Nephron (organoid): ENCODE results near the gene RASA3.
"Not testable (repeated sequence)": the region's sequence is repeated elsewhere in the genome, so short reads cannot be mapped to it uniquely, and the experiment has no call there.

ENCODE experiments used
- H3K27ac Mint-ChIP-seq, 3 experiments: 2 replicates each; pipeline ENCODE4 v1.8.0; 2020; ENCODE audit warnings: mixed read lengths in 3 of 3, mild to moderate bottlenecking in 2 of 3, moderate library complexity in 1 of 3
- H3K27me3 Mint-ChIP-seq: 2 replicates; pipeline ENCODE4 v1.8.0; 2021; ENCODE audit warnings: low read depth, mild to moderate bottlenecking, moderate library complexity, mixed read lengths
- H3K36me3 Mint-ChIP-seq: 2 replicates; pipeline ENCODE4 v1.8.0; 2020; ENCODE audit warnings: low read depth, mixed read lengths
- H3K4me1 Mint-ChIP-seq: 2 replicates; pipeline ENCODE4 v1.8.0; 2020; ENCODE audit warnings: mixed read lengths
- H3K4me3 Mint-ChIP-seq, 3 experiments: 2 replicates each; pipeline ENCODE4 v1.8.0; 2020; ENCODE audit warnings: mild to moderate bottlenecking in 3 of 3, mixed read lengths in 3 of 3, moderate library complexity in 2 of 3
- H3K9me3 Mint-ChIP-seq: 2 replicates; pipeline ENCODE4 v1.8.0; 2020; ENCODE audit warnings: mixed read lengths
- CTCF ChIP-seq, 3 experiments: fragments of 200-600 bp; sonication (generic); IDR thresholded peaks; one replicate each; pipeline ENCODE4 v1.5.0; 2021; ENCODE audit warnings: antibody characterized with exemption in 3 of 3; ENCODE audit not compliant: unreplicated experiment in 3 of 3

The RASA3 gene

GRCh38 chr13:114077099-114077932, 55.1 kb downstream of the RASA3 start:
- H3K27me3 Mint-ChIP-seq: peaks cover 12% of the 10 kb centered on the region
- peak overlapping the region in 1 of 3 experiments; percentile 43 for H3K4me3 Mint-ChIP-seq
- no peak for TF ChIP-seq CTCF (IDR thresholded peaks at IDR 0.05; ENCODE audit: unreplicated experiment in 3 of 3)
- H3K27ac Mint-ChIP-seq: peak overlapping the region in 2 of 3 experiments; percentile 33 to 38
- H3K4me1 Mint-ChIP-seq: peaks cover 24% of the 10 kb centered on the region
- H3K36me3 Mint-ChIP-seq: peaks cover 17% of the 10 kb centered on the region
- H3K9me3 Mint-ChIP-seq: no peaks in the 10 kb centered on the region

- peaks cover 31% of the 10 kb centered on the region for H3K4me1 Mint-ChIP-seq
- peaks cover 4% of the 10 kb centered on the region for H3K27me3 Mint-ChIP-seq
- TF ChIP-seq CTCF (IDR thresholded peaks at IDR 0.05; ENCODE audit: unreplicated experiment in 3 of 3): no peak
- peak overlapping the region in 2 of 3 experiments; percentile 33 to 57 for H3K27ac Mint-ChIP-seq
- no peak overlapping the region for H3K4me3 Mint-ChIP-seq
- H3K9me3 Mint-ChIP-seq: no peaks in the 10 kb centered on the region
- peaks cover 17% of the 10 kb centered on the region for H3K36me3 Mint-ChIP-seq
Measured at GRCh38 chr13:114076329-114077090, 55.9 kb downstream of the RASA3 start.

- H3K4me3 Mint-ChIP-seq: not testable (repeated sequence)
- H3K27ac Mint-ChIP-seq: peak overlapping the region in 1 of 3 experiments; percentile 57
Measured at GRCh38 chr13:114075811-114076210, 56.6 kb downstream of the RASA3 start.

GRCh38 chr13:114074671-114075315, 57.6 kb downstream of the RASA3 start:
- peaks cover 35% of the 10 kb centered on the region for H3K4me1 Mint-ChIP-seq
- no peak for TF ChIP-seq CTCF (IDR thresholded peaks at IDR 0.05; ENCODE audit: unreplicated experiment in 3 of 3)
- H3K27ac Mint-ChIP-seq: no peak overlapping the region
- H3K4me3 Mint-ChIP-seq: no peak overlapping the region
- peaks cover 21% of the 10 kb centered on the region for H3K36me3 Mint-ChIP-seq
- no peaks in the 10 kb centered on the region for H3K9me3 Mint-ChIP-seq
- no peaks in the 10 kb centered on the region for H3K27me3 Mint-ChIP-seq

More at GRCh38 chr13:114075811-114076210, 56.6 kb downstream of the RASA3 start:
- Mint-ChIP-seq H3K36me3 (peaks cover 21% of the 10 kb centered on the region), H3K4me1 (peaks cover 35% of the 10 kb centered on the region)
- H3K27me3 Mint-ChIP-seq, H3K9me3 Mint-ChIP-seq: not testable (repeated sequence)

- Mint-ChIP-seq H3K27me3 (no peaks in the 10 kb centered on the region), H3K4me1 (peaks cover 35% of the 10 kb centered on the region)
- TF ChIP-seq CTCF (IDR thresholded peaks at IDR 0.05; ENCODE audit: unreplicated experiment in 3 of 3): no peak
Measured at GRCh38 chr13:114073881-114074612, 58.4 kb downstream of the RASA3 start.

More at GRCh38 chr13:114073881-114074612, 58.4 kb downstream of the RASA3 start:
- H3K27ac Mint-ChIP-seq: no peak overlapping the region
- H3K9me3 Mint-ChIP-seq: no peaks in the 10 kb centered on the region
- no peak overlapping the region for H3K4me3 Mint-ChIP-seq
- peaks cover 21% of the 10 kb centered on the region for H3K36me3 Mint-ChIP-seq
